ENCODE data around the gene HCAR2. TPM values are rescaled to one million over a fixed set of nuclear protein-coding genes. Genes with fewer than 3 reads are reported as not detected.

HCAR2 gene
- total and polyA plus RNA-seq, 2 of the 4 experiments (the other 2 are of a cell fraction) = not detected

- Histone ChIP-seq H3K14ac (replicated peaks; ENCODE audit: low read depth, low read length) (no peak overlapping the region), H3K4me2 (ENCODE audit: low read depth, low read length) (no peak overlapping the region), H2AFZ (replicated peaks; ENCODE audit: low read length, poor library complexity) (no peak overlapping the region), H3K27me3 (ENCODE audit: control insufficient read depth, insufficient read depth, low read length) (no peaks in the 10 kb centered on the region), H2AK5ac (ENCODE audit: low read depth, low read length) (no peak overlapping the region), H3K4me3 (ENCODE audit: insufficient read depth, low read depth, low read length) (no peak overlapping the region), H3K4me1 (ENCODE audit: control insufficient read depth, insufficient read depth, low read length) (peaks cover 3% of the 10 kb centered on the region), H2BK5ac (ENCODE audit: low read depth, low read length, poor library complexity, severe bottlenecking) (no peak overlapping the region), H3K79me1 (ENCODE audit: low read depth in 1 of 2, low read length in 2 of 2) (no peaks in the 10 kb centered on the region), H4K91ac (ENCODE audit: insufficient read depth, low read depth, low read length) (no peak overlapping the region), H2AK9ac (replicated peaks; ENCODE audit: low read depth, low read length, poor library complexity) (no peak overlapping the region), H3K9ac (ENCODE audit: low read depth, low read length) (no peak overlapping the region), H3K4ac (ENCODE audit: low read depth, low read length) (no peak overlapping the region), H2BK15ac (ENCODE audit: low read depth, low read length) (no peak overlapping the region), H2BK120ac (ENCODE audit: low read depth, low read length) (no peak overlapping the region), H3K9me3 (ENCODE audit: control insufficient read depth, insufficient read depth, low read length) (no peaks in the 10 kb centered on the region), H3K9me1 (ENCODE audit: insufficient read depth, low read length) (no peaks in the 10 kb centered on the region), H3K23ac (ENCODE audit: low read depth, low read length) (no peak overlapping the region), H3K18ac (ENCODE audit: low read depth, low read length) (no peak overlapping the region), H4K20me1 (ENCODE audit: insufficient read depth, low read length) (no peaks in the 10 kb centered on the region), H3K27ac (ENCODE audit: insufficient read depth, low read length) (no peak overlapping the region), H3K36me3 (ENCODE audit: control insufficient read depth, insufficient read depth, low read length) (no peaks in the 10 kb centered on the region), H4K8ac (ENCODE audit: low read depth in 2 of 2, low read length in 2 of 2) (no peak overlapping the region), H4K5ac (ENCODE audit: low read depth, low read length) (no peak overlapping the region), H3K56ac (ENCODE audit: extremely low read depth, insufficient read depth, low read length) (no peak overlapping the region), H2BK20ac (ENCODE audit: low read depth, low read length) (no peak overlapping the region)
- ATAC-seq (ENCODE audit: low read depth) (no peak), DNase-seq (no peak)
- no TSS peak for BruUV-seq (replicated peaks)
- no peak for TF ChIP-seq CEBPB (IDR thresholded peaks at IDR 0.05; ENCODE audit: low read depth, low read length)
- no peak for TF ChIP-seq MAFK (IDR thresholded peaks at IDR 0.05; ENCODE audit: low read depth, low read length)
- TF ChIP-seq USF2 (IDR thresholded peaks at IDR 0.05; ENCODE audit: low read depth, low read length) = no peak
- no peak for TF ChIP-seq SMC3 (IDR thresholded peaks at IDR 0.05; ENCODE audit: low read depth, low read length)
- TF ChIP-seq MXI1 (IDR thresholded peaks at IDR 0.05; ENCODE audit: borderline replicate concordance, low read depth, low read length) = no peak
- TF ChIP-seq MAZ (IDR thresholded peaks at IDR 0.05; ENCODE audit: borderline replicate concordance, low read depth, low read length) = no peak
- TF ChIP-seq CTCF (conservative IDR thresholded peaks at IDR 0.05; ENCODE audit: low read depth, low read length) = no peak
- TF ChIP-seq RCOR1 (IDR thresholded peaks at IDR 0.05; ENCODE audit: insufficient replicate concordance, low read length) = no peak
- no peak for TF ChIP-seq RFX5 (IDR thresholded peaks at IDR 0.05; ENCODE audit: low read depth, low read length)
- no peak for TF ChIP-seq BHLHE40 (IDR thresholded peaks at IDR 0.05; ENCODE audit: low read depth, low read length)
- TF ChIP-seq CHD1 (IDR thresholded peaks at IDR 0.05; ENCODE audit: low read depth, low read length) = no peak
- no peak for TF ChIP-seq ELK1 (IDR thresholded peaks at IDR 0.05; ENCODE audit: borderline replicate concordance, low read depth, low read length)
- no peak for TF ChIP-seq NFE2L2 (IDR thresholded peaks at IDR 0.05; ENCODE audit: low read depth, low read length)
- no peak for TF ChIP-seq POLR2A (IDR thresholded peaks at IDR 0.05; ENCODE audit: low read depth, low read length)
- no peak for TF ChIP-seq FOS (IDR thresholded peaks at IDR 0.05; ENCODE audit: low read depth, low read length)
- TF ChIP-seq RAD21 (IDR thresholded peaks at IDR 0.05; ENCODE audit: low read length) = no peak
- POLR2A ChIA-PET (ENCODE audit: unreplicated experiment) = no interaction called here
- dilution Hi-C loops (cut with HindIII; ENCODE audit: low sequenced_read_pairs, unreplicated experiment) (no loop called here), in situ Hi-C loops (cut with MboI; ENCODE audit: low sequenced_read_pairs) (no loop called here), intact Hi-C loops (cut with micrococcal nuclease) (no loop called here)
- no CpG with 5 or more reads among the region's 8 CpGs for WGBS, 2 experiments (ENCODE audit: extremely low coverage in 2 of 2, insufficient read length in 1 of 2)
- CTCF ChIA-PET = no interaction called here
These were observed 37.8 kb downstream of the HCAR2 start for GRCh38 chr12:122665349-122665748.
